Skeletal muscle cell (primary cell): Measurements from ENCODE around the gene SSUH2.
"Not testable (repeated sequence)": the region's sequence is repeated elsewhere in the genome, so short reads cannot be mapped to it uniquely, and the experiment has no call there.

Experiments
- DNase-seq: peaks from one replicate; pipeline ENCODE4 v3.0.0-alpha.2; 2010; ENCODE audit warnings: low read depth
- H3K4me3 ChIP-seq: 2 replicates; pipeline ENCODE4 v1.5.1; 2011; ENCODE audit warnings: low read depth, mild to moderate bottlenecking, control low read depth, low read length, moderate library complexity

Gene SSUH2

GRCh38 chr3:8596321-8597218, 48.0 kb downstream of the SSUH2 start:
- DNase-seq = no peak
- H3K4me3 ChIP-seq = no peak overlapping the region

DNA sequence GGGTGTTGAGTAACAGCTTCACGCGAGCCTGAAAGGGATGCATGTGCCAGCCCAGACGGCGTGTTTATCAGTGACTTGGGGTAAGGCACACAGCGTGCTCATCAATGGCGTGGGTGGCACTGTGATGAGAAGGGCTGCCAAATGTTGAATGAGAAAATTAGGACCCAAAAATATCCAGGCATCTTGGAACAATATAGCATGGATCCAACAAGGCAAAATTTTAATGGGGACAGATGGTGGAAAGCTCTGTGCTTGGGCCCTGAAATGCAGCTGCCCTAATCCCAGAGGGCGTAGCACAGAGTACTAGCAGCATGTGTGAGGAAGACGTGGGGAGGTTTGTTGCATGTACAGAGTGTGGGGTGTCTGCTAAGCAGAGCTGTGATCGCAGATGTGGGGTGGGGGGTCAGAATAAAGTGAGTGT, 48.9 kb downstream of the SSUH2 start:
- H3K4me3 ChIP-seq = no peak overlapping the region
- no peak for DNase-seq

DNA sequence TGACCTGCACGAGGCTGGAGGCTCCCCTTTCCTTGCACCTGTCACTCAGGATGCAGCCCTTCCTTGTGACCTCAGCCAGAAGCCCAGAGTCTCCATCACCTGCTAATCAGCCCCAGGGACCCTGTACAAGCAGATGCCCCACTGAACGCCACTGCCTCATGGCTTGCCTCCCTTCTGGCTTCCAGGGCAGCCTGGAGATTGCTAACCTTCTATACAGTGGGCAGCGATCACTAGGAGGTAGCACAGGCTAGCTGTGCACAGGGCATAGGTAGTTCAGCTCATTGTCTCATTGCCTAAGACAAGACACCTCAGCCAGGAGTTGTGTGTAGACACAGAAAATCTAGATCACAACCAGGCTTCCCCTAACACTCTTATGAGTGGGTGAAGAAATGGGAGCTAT, 49.3 kb downstream of the SSUH2 start:
- H3K4me3 ChIP-seq = no peak overlapping the region
- no peak for DNase-seq

- no peak overlapping the region for H3K4me3 ChIP-seq
- no peak for DNase-seq
Observed at GRCh38 chr3:8593021-8593827, 51.4 kb downstream of the SSUH2 start.

DNA sequence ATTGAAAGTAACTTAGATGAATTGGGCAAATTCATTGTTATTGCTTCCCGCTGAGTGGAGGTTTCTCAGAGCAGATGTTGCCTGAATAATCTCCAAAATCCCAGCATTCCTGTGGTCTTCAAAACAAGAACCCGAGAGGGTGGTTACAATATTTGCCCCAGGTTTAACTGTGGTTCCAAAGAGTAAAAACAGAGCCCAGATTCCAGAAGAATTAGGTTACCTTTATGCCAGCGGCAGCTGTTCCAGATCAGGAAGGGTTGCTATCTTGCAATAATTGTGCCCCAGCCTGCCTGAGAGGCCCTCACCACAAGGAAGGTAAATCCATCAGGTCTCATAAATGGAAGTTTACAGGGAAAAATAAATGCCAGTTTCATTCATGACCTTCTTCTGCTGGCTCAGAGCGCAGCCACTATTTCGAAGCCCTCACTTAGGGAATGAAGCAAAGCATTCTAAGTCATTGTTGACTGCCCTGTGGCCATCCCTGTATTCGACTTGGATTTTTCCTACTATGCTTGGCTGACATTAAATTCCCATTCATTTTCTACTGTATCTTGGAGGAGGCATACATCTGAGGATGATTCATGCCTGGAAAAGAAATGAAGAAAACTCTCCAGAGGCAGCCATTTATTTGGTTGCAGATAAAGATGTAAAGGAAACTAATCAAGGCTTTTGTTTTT, 54.6 kb downstream of the SSUH2 start:
- no peak for DNase-seq
- H3K4me3 ChIP-seq = no peak overlapping the region

DNA sequence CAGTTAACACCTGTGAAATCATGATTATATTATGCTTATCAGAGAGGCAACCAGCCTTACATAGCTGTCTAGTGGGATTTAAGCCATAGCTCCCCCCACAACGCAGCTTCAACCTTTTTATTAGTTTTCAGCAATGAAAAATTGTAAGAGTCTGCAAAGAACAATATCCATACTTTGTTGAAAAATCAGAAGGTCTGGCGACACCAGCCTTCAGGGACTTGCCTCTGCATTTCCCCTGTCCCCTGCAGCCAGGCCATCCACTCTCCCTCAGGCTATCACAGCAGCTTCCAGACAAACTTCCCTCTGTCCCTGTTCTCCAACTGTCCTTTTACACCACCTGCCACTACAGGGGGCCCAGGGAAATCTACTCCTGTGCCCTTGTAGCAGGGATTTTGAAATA, 59.9 kb downstream of the SSUH2 start:
- DNase-seq = no peak
- H3K4me3 ChIP-seq = no peak overlapping the region

DNA sequence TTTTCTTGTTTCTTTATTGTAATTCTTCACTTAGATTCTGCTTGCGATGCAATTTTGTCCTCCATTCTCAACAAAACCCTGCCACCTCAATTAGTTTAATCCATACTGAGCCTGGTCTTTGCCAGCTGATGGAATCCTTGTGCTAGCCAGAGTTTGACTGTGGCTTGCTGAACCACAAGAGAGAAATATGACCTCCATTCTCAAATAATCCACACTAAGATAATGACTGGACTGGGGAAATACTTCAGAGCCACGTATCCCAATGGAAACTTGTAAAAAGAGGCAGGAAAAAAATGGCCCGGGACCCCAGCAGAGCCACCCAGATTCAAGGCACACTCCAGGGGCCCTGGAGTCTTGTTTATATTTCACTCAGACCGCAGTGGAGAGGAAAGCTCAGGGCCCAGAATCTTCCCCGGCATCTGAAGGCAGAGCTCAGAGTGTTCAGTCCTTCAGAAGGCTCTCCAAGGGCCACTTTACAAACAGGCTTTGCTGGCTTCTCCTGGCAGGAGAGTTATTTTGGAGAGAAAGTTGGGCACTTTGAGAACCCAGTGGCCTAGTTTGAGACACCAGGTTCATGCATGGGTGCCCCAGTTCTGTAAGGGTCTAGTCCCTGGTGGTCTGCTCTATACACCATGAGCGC, 62.7 kb downstream of the SSUH2 start:
- no peak overlapping the region for H3K4me3 ChIP-seq
- no peak for DNase-seq

DNA sequence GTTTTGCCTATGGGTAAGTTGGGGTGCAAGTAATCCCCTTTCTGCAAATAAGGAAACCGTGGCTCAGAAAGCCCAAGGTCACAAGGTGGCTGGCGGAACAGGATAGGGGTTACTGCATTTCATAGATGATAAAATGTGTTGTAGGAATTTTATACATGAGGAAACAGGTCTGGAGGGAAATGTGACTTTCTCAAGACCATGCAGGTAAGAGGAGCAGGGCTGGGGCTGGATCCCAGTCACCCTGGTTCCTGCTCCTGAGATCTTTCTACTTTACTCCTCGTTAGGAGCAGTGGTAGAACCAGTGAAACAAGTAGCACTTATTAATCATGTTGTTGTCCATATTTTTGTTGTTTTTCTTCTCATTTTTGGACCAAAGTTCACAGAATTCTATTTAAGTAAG, 63.2 kb downstream of the SSUH2 start:
- H3K4me3 ChIP-seq = no peak overlapping the region
- DNase-seq = no peak

DNA sequence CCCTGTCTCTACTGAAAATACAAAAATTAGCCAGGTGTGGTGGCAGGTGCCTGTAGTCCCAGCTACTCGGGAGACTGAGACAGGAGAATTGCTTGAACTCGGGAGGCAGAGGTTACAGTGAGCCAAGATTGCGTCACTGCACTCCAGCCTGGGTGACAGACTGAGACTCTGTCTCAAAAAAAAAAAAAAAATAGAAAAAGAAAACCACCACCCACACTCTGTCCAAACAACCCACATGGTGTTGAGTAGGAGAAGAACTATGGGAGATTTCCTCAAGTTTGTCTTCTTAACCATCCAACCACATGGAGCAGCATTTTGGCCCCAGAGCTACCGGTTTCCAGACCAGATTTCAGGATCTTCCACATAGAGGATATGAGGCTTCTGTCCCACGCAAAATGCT, 64.2 kb downstream of the SSUH2 start:
- H3K4me3 ChIP-seq, DNase-seq: not testable (repeated sequence)

GRCh38 chr3:8579943-8580342, 64.7 kb downstream of the SSUH2 start:
- no peak for DNase-seq
- H3K4me3 ChIP-seq = no peak overlapping the region

DNA sequence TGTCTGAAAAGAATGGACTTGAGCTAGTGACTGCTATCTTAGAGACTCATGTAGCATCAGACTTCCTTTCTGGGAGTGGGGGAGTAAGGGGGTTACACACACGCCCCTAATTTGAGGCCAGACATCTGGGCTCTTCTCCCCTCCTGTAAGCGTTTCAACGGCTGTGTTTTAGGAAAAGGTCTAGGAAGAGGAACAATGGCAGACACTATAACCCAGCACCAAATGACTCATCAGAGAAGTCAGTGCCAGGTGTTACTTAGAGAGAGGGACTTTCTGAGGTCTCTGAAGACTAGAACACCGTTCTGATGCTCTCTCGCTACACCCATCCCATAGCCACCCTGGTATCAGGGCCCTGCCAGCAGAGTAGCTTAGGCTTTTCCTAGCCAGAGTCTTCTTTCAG, 65.5 kb downstream of the SSUH2 start:
- H3K4me3 ChIP-seq = no peak overlapping the region
- no peak for DNase-seq

- no peak overlapping the region for H3K4me3 ChIP-seq
- no peak for DNase-seq
Observed at GRCh38 chr3:8578282-8578681, 66.3 kb downstream of the SSUH2 start.

GRCh38 chr3:8576841-8577571, 67.6 kb downstream of the SSUH2 start:
- H3K4me3 ChIP-seq = no peak overlapping the region
- peak; percentile 61 for DNase-seq

DNA sequence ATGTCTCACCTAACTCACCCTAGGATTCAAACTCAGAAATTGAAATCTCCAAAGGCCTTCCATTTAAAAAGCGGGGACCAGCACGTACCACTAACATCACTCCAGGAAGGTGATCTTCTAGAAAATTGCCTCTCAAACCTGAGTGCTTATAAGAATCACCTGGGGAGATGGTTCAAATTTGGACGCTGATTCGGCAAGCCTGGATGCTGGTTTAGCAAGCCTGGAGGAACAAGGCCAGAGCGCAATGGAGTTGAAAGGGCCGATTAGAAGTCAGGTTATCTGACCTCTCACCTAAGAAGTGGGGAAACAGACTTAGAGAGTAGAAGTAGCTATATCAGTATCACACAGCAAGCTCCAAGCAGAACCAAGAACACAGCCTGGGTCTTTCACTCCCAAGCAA, 68.2 kb downstream of the SSUH2 start:
- no peak overlapping the region for H3K4me3 ChIP-seq
- DNase-seq = no peak

- DNase-seq = no peak
- no peak overlapping the region for H3K4me3 ChIP-seq
Observed at GRCh38 chr3:8575364-8576104, 69.1 kb downstream of the SSUH2 start.

GRCh38 chr3:8574670-8575322, 69.8 kb downstream of the SSUH2 start:
- no peak for DNase-seq

GRCh38 chr3:8574040-8574669, 70.4 kb downstream of the SSUH2 start:
- DNase-seq = no peak
- H3K4me3 ChIP-seq = no peak overlapping the region

More at GRCh38 chr3:8574670-8575322, 69.8 kb downstream of the SSUH2 start:
- no peak overlapping the region for H3K4me3 ChIP-seq
